ENCODE results near the gene CRISP1.
A peak's percentile ranks its signal among the peaks of the same experiment; 100 is the strongest.
"Not testable (repeated sequence)": the region's sequence is repeated elsewhere in the genome, so short reads cannot be mapped to it uniquely, and the experiment has no call there.

The CRISP1 gene, protein sequence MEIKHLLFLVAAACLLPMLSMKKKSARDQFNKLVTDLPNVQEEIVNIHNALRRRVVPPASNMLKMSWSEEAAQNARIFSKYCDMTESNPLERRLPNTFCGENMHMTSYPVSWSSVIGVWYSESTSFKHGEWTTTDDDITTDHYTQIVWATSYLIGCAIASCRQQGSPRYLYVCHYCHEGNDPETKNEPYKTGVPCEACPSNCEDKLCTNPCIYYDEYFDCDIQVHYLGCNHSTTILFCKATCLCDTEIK

DNA sequence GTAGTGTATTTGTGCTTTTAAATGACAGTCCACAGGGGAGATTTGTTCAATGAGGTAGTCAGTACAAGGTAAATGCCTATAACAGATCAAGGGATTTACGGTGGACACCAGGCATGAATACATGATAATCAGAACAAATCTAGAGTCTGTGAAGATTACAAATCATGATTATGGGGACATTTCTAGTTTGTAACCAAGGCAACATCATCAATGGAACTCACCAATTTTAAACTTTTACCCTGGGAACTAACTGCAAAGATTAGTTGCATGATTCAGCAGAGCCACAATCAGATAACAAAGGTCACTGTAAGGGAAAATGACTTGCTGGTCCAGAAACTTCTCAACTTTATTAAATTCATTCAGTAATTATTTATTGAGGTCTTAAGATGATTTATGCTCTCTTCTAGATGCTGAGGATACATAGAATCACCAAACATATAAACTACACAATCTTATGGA lies at the start of gene CRISP1:
TSS of gene CRISP1 (minus strand) at position 51 of the 459 bp plus-strand sequence. CDS start 9,135 bp downstream, outside the sequence.
- no peak for DNase-seq

DNA sequence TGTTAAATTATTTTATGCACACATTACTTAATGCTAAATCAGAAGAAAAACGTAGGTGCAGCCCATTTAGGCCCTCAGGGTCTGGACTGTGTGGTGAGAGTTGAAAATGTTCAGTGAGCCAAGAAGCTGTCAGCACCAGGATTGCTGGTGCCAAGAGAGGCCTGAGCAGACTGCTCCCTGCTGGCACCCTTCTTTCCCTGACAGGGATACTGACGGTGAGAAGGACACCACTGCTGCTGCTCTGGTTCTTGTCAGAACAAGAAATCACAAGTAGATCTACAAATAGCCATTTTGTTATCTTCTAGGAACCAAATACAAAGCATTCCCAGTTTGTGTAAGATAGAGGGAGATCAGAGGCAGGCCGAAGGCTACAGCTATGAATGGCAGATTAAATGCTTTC lies 48.7 kb upstream of the CRISP1 start:
- DNase-seq: no peak

DNA sequence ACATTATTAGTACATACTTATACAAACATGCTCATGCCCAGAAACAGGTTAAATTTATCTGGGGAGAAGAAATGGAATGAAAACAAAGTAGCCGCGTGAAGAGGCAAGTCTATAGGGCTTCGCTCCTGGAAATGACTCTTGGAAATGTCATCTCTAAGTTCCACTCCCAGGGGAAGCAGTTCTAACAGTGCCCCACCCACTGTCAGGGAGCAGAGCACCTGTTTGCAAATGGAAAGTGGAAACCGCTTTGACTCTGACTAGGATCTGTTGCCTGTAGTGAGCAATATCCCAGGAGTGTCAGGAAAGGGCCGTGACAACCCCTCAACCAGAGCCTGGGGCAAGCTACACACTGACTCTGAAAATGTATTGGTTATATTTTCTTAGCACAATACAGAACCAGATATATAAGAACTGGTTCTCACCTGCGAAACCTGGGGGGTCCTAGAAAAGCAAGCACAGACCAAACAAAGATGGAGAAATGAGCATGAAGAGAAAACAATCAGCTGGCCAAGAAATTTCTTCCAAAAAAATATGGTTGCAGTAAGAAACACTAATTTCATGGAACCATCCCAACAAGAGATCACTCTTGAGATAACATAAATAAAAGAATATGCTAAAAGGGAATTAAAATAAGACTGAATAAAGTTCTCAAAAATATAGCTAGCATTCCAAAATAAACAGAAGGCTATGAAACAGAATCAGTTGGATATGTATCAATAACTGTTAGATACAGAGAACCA lies 47.5 kb upstream of the CRISP1 start:
- no peak for DNase-seq

DNA sequence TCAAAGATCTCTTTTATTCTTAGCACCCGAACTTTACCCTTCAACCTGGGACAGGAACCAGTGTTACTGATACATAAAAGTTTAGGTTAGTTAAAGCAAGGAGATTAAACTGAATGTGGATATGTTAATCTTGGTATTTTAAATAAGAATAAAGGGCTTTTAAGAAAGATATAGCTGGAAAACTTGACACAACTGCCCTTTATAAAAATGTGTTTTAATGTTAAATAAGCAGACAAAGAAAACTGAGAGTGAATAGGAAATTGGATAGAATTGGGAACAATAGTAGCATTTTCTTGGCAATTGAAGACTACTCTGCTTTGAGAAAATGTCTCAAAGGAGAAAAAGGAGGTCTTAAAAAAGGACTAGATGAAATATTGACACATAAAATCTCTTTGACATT lies 45.9 kb upstream of the CRISP1 start:
- DNase-seq: no peak

DNA sequence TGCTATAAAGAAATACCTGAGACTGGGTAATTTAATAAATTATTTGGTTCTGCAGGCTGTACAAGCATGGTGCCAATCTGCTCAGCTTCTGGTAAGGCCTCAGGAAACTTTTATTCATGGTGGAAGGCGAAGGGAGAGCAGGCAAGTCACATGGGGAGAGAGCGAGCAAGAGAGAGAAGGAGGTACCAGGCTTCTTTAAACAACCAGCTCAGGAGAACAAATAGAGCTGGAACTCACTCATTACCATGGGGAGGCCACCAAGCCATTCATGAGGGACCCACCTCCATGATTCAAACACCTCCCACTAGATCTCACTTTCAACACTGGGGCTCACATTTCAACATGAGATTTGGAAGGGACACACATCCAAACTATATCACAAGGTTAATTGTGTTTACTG lies 44.9 kb upstream of the CRISP1 start:
- no peak for DNase-seq

DNA sequence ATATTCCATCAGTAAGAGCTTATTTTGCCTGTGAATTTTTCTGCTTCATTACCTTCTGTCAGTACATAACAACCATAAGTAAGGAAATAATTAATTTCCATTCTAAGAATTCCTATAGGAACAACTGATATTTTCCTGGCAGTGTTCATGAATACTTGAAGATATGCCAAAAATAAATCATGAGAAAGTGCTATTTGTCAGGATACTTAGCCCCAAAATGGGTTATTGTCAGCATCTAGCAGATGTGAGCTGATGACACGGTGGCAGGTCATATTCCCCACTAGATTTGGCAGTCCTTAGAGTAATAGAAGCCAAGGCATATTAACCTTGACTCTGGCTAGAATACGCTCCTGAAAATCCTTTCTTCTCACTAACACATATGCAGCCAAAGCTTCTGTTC lies 43.2 kb upstream of the CRISP1 start:
- DNase-seq: no peak

DNA sequence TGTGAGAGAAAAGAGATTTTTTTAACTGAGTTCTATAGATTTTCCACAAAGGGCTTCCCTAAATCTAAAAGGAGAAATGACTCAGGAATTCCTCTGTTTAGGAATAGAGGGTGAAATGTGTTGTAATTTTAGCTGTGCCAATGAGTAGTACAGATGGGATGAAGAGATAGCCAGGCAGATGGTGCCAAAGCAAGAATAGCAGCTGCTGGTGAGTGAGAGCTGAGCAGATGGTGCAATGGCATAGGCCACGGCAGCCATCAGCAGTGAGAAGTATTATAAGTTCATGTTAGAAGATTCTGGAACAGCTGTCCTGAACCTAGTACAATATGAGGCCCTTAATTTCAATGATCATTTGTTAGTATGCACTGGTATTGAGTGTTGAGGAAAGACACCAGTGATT lies 40.2 kb upstream of the CRISP1 start:
- DNase-seq: no peak

DNA sequence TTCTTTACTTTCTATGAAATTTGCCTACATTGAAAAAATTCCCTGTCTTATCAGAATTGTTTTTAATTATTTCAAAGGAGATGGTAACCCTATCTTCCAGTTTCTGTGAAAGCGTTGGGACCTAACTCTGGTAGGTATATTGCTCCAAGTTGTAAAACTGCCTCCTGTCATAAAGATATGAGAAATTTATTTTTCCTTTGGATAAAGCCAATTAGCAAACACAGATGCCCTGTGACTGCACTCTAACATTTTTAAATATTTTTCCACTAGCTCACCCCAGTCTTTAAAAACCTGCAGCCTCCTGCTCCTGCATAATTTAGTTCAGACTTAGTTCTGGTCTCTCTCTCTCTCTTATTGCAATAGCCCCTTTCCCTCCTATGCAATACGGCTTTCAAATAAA lies 39.0 kb upstream of the CRISP1 start:
- DNase-seq: no peak

DNA sequence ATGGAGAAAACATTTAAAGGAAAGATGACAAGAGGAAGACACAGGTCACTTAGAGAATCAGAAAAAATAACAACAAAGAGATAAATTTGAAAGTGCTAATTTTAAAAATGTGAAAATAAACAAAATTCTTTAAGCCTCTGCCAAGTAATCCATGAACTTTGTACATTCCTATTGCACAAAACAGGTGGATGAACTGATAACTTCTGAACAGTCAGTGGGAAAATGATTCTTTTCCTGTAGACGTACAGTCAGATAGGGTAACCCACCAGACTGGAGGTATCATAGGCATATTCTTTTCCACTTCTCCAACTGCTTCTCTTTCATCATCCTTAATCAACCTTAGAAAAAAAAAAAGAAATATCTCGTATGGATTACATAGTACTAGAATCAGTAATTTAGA lies 36.5 kb upstream of the CRISP1 start:
- no peak for DNase-seq

DNA sequence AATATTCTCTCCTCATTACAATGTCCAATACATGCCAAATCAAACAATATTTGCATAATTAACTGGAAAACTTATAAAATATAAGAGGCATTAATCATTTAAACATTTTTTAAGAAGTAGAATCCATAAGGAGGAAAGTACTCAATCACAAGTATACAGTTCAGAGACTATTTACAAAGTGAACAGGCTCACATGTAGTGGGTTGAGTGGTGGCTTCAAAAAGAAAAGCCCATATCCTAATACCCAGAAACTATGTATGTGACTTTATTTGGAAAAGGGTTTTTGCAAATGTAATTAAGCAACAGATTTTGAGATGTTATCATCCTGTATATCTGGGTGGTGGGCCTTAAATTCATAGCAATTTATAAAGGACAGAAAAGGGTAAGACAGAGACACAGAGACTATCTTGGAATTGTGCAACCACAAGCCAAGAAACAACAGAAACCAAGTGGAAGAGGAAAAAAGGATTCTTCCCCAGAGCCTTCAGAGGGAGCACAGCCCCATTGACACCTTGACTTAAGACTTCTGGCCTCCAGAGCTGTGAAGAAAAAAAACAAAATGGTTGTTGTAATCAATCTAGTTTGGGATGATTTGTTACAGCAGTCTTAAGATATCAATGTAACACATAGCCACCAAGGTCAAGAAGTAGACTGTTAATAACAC lies 32.7 kb upstream of the CRISP1 start:
- DNase-seq: no peak

DNA sequence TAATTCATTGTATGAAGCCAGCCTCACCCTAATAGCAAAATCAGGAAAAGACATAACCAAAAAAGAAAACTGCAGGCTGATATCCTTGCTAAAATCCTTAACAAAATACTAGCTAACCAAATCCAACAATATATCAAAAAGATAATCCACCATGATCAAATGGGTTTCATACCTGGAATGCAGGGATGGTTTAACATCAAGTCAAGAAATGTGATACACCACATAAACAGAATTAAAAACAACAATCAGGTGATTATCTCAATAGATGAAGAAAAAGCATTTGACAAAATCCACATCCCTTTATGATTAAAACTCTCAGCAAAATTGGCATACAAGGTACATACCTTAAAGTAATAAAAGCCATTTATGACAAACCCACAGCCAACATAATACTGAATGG lies 29.2 kb upstream of the CRISP1 start:
- not testable (repeated sequence) for DNase-seq

DNA sequence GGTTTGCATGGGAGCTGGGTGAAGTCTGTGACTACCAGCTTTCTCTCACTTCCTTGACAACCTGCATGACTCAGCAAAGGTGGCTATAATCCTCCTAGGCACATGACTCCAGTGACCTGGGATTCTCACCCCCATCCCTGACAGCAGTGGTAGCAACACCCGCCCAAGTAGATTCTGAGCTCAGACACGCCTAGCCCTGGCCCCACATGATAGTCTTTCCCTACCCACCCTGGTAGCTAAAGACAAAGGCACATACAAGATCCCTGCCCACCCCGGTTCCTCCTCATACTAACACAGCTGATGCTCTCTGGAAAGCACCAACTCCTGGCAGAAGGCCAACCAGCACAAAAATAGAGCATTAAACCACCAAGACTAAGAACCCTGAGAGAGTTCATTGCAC lies 25.9 kb upstream of the CRISP1 start:
- DNase-seq: no peak

DNA sequence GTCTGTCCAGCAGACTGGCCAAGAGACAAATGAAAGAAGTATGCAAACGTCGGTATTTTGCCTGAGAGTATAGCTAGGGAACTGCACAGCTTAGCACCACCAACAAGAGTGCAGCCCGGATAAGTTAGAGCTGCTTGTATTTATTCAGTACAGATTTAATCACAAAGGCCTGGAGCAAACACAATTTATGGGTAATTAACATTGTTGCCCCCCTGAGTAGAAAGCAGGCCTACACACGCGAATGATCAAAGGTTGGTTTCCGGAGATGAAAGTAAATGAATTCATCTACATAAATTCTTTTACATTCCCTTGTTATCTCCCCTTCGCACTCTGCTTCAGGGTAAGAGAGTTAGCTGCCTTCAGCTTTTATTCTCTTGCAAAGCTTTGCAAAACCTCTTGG lies 24.7 kb upstream of the CRISP1 start:
- no peak for DNase-seq

DNA sequence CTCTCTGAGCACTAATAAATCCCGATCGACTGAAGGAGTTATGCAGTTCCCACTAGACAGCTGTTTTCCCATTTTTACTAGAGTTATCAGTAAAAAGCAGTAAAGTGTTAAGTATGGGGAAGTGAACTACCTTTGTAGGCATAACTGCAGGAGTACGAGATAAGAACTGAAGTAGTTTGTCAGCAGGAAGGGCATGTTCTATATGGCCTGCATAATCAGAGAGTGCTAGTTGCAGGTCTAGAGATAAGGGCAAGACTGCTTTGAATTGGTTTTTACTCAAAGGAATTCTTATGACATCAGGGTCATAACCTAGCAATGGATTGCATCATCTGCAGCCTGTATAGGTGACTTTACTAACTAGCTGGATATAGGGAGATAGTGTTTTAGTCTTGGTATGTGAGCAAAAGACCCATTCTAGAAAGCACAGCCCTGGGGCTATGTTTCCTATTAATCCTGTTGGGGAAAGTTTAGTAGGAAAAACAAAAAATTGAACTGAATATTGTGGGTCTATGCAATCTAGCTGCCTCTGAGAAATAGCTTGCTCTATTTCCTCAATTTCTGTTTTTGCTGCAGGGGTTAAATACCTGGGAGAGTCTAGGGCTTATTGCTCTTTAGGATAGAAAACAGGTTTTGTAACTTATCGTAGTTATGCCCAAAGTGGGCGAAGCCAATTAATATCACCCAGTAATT lies 22.6 kb upstream of the CRISP1 start:
- no peak for DNase-seq

DNA sequence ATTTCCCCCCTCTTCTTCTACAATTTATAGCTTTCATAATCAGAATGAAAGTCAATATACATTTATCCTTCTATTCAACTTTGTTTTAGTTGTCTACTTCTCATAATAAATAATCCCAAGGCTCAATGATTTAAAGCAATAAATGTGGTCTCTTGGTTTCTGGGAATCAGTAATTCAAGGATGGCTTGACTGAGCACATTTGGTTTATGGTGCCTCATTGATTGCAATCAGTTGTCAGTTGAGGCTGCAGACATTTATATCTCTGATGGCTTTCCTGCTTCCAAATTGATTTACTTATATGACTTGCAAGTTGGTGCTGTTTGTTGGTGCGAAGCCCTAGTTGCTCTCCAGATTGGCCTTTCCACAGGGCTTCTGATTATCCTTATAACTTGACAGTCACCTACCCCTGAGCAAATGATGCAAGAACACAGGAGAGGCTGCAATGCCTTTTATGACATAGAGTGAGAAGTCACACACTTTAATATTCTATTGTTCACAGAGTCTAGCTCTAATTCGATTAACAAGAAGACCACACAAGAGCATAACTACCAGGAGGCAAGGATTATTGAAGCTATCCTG lies 2.7 kb upstream of the CRISP1 start:
- no peak for DNase-seq

DNA sequence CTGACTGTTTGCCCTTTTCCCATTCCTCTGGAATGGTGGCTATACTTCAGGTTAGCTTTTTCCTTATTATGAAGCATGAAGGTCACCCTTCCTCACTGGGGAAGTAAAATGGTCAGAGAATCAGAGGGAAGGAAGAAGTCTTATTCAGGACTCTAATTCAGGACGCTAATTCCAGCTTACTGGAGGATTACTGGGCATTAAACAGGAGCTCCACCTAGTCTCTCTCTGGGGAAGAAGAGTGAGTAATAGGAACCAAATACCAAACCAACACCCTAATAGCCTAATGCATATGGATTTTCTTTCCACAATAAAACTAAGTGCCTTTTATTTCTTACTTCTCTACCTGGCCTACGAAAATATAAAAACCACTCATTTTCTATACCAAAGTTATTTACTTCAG lies 10.1 kb downstream of the CRISP1 start:
- no peak for DNase-seq

DNA sequence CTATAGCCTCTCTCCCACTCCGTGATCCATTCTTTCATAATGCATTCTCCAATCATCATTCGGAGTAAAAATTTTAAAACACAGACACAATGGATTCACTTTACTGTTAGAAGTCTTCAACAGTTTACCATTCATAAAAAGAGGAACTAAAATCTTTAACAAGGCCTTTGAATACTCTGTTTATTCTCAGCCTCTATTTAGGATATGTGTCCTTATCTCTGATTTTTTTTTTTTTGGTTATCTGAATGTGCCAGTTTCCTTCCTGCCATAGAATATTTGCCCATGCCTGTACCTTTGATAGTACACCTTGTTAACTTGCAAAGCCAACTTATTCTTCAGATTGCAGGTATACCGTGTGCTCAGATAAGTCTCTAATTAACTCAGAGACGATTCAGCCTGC lies 11.1 kb downstream of the CRISP1 start:
- DNase-seq: no peak

DNA sequence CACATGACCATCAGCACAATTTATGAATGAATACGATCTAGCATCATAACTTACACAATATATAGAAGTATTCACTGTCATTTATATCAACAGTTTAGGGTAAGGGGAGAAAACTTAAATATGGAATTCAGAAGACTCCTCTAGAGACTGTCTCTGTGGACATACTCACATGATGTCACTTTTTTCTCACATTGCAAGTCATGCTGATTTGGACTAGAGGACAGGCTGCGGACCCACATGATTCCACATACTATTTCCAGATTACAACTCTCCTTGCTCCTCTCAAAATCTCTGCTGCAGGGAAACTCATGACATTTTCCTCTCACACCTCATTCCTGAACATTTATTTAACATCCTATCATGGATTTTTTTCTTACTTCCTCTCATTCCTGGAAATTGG lies 13.4 kb downstream of the CRISP1 start:
- no peak for DNase-seq

DNA sequence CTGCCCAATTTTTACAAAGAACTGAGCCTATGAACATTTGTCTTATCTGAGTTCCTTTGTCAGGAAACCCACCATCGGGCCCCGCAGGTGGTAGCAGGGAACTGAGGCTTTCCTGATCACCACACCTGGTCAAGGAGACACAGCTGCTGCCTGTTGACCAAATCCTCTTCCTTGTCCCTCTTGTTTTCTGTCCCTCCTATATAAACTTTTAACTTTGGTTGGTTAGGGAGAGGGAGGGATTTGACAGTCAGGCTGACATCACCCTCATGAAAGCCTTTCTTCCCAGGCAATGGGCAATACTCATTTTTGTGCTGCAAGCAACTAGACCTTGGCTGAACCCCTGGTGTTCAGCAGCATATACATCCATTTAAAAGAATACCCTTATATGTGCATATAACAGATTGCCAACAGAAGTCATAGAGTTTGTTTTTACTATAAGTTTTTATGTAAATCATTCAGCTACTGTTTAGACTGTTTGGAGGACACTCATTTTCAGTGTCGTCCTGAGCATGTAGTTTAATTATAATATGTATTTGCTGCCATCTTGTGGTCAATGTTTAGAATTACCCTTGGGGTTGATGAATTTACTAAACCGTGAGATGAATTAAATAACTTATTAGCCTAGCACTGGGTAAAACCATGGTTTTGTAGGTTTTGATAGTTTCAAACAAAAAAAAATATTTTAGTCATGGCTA lies 17.0 kb downstream of the CRISP1 start:
- peak; percentile 38 for DNase-seq

DNA sequence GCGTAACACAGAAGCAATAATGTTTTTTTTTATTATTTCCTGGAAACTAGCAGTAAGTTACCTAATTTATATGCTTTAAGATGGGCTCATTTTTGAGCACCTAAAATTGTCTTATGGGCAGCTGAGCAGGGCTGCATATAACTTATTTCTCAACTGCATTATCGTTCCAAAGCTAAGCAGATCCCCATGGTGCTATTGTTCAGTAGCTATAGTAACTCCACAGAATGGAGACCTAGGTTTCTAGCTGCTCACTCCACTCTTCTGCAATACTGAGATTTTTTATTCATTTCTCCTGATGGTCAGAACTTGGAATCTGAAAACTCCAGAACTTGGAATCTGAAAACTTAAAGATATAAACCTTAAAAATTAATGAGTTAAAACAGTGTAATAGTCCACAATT lies 18.7 kb downstream of the CRISP1 start:
- DNase-seq: no peak

DNA sequence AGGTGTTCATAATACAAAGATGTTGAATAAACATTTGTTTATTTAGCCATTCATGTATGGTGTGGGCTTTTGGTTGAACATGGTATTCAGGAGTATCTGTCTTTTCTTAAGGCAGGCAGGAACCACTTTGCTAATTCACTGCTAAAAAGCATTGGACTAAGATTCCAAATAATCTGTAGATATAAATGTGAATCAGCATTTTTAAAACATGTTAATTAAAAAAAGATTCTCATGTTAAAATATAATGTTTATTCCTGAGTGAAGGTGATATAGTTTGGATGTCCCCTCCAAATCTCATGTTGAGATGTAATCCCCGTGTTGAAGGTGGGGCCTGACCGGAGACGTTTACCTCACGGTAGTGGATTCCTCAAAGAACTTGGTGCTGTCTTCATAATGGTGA lies 19.3 kb downstream of the CRISP1 start:
- no peak for DNase-seq

DNA sequence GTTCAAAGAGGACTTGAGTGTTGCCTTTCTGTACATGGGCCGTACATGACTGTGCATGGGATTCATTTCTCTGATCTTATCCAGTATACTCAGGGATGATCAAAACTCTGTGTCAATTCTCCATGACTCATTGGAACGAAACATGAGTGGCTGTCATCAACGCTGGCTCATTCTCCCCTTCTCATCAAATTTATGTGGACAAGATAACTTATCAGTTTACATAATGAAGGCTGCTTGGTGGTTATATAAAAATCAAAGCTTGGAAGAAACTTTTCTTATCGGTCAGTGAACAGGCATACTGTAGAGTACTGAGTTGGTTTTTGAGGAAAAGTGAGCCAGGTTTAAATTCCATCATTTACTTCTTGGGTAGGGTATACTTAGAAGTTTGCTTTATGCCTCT lies 24.9 kb downstream of the CRISP1 start:
- no peak for DNase-seq

DNA sequence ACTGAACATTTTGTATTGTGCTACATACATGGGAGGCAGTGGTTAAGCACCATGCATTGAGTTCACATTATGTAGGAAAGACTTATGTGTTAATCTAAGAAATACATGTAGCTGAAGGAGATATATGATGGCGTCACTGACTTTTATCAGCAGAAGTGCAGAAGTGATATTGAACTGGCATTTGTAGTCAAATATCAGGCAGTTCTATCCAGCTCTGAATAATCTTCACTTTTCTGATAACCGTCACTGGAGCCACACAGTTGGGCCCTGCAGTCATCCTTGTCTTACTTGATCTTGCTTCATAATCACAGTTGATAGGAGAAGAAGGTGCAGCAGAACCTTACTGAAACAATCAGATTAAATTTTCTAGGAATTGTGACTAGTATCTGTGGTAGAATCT lies 26.4 kb downstream of the CRISP1 start:
- no peak for DNase-seq
